ENCODE data around the gene NARS2.

NARS2 gene

DNA sequence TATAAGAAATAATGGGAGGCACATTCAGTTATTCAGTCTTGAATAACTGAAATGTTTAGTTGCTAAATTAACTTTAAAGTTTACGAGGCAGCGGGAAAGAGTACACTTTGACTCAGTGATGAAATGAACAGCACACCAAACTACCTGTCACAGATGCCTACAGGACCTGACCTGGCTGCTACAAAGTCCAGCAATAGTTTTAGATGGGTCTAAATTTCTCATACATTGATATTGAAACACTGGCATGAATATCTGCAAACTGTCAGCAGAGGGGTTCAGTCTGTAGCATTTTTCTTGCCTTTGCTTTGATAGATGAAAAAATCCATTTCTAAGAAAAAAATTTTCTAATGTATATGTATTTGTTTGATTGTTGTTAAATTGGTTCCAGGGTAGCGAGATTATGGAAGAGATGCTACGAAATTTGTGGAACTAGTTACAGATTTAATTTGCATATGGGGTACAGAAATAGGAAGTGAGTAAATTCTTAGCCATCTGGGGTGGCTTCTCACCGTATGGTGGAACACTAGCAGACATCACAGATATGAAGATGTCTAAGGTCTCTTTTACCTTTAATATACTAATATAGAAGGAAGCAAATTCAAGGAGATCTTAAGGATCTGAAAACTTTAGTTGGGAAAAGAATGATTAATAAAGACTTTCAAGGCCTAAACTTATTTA lies 136.2 kb downstream of the NARS2 start:
- DNase-seq (ENCODE audit: low read depth): no peak

DNA sequence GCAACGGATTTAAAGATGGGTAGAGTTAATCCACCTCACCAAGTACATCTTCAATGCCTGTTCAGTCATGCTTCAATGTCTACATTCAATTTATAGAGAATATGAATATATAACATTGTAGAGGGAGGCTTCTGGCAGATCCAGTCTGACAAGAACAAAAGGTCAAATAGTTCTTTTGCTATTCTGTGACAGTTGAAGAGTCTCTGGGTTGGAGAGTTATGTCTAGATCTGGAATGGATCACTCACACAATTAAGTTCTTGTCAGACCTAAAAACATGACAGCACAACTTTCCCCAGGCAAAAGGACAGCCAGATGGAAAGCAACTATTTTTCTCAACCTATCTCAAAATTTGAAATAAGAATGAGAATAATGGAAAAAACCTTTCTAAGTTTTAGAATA lies 141.7 kb downstream of the NARS2 start:
- DNase-seq (ENCODE audit: low read depth): no peak

DNA sequence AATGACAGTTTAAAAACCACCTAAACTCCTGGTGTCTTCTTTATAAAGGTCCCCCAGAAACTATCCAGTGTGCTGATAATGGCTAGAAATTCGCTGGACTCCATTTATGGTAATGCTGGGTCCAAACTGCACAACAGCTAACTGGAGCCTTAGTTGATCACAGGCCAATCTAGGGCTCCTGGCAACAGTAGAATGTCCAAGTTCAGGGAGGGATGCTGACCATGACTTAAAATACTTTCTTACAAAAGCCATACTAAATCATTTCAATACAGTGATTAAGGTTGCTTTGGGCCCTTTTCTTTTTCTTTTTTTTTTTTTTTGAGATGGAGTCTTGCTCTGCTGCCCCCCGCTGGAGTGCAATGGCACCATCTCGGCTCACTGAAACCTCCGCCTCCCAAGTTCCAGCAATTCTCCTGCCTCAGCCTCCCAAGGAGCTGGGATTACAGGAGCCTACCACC lies 142.6 kb downstream of the NARS2 start:
- no peak for DNase-seq (ENCODE audit: low read depth)

DNA sequence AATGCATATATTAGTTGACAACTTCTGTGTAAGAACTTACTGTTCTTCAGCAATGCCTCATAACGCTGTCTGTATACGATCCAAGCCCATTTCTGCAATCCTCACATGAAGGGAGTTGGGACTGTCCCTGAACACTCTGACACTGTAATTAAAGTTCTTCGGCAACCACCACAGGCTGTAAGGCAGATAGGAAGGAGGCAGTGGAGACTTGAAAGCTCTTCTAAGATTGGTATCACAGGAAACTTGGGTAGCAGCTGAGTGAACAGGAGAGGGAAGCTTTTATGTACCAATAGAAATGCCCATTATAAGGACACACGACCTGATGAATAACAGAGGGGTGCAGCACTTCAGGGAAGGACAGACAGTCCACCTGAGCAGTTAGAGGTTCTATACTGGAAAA lies 145.0 kb downstream of the NARS2 start:
- no peak for DNase-seq (ENCODE audit: low read depth)

DNA sequence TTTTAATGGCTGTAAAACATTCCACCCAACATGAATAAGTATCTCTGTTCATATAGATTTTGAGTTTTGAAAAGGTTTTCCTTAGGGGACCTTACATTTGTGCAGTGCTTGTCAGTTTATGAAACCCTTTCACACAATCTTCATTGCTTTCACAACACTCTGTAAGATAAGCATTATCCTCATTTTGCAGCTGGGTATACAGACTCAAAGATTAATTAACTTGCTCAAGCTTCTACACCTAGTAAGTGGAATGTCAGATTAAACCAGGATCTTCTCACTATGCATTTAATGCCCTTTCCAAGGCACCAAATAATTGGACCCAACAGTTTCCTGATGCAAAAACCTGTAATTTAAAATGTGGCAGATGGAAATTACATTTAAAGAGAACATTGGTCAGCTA lies 145.5 kb downstream of the NARS2 start:
- no peak for DNase-seq (ENCODE audit: low read depth)

DNA sequence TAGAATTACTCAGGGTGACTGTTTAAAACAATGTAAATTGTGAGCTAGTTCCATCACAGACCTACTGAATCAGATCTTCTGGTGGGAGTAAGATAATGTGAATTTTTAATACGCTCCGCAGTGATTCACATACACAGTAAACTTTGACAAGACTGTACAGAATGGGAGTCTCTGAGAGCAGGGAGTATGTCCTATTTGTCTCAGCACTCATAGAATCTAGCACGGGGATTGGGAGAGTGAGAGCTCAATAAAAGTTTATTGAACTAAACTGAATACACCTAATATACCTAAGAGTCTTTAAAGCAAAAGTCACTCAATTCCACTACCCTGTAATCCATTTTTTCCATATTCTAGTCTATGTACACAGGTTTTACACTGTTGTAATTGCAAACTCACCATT lies 145.9 kb downstream of the NARS2 start:
- DNase-seq (ENCODE audit: low read depth): no peak

DNA sequence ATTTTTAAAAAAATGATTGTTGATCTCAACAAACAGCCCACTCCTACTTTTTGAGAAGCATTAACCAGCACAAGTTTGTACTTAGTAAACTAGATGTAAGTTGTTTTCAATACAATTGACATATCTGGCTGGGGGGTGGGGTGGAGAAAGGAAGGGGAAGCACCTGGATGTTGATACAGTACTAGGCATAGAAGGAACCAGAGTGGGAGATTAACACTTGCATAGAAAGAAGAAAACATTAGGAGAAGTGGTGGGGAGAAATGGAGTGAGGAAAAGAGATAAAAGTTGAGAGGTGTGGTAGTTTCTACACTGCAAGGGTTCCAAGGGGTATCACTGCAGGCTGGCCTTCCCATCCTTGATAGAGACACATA lies 146.4 kb downstream of the NARS2 start:
- DNase-seq (ENCODE audit: low read depth): no peak

DNA sequence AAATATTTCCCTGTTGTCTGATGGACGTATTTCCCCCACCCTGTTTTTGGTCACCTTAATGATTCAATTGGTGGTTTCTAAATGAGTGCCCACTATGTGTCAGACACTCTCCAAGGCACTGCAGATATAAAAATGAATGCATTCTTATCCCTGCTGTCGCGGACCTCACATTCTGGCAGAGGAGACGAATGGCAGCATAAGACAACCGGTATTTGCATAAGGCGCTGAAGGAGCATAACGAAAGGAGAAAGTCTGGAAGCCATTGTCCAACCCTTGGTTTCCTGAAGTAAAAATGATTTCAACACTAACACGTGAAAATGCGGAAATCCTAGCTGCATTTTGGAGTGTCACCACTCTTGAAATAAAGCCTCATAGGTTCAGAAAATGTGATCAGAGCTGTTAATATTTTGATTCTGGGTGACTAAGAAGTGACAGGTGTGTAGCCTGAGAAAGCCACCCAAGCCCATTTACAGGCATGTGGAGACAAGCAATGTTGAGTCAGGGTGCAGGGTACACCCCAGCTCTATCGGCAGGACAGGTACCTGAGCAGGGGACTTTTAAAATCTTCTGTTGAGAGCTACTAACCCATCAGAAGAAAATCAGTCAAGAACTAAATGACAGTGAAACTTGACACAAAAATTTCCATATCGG lies 146.9 kb downstream of the NARS2 start:
- no peak for DNase-seq (ENCODE audit: low read depth)

DNA sequence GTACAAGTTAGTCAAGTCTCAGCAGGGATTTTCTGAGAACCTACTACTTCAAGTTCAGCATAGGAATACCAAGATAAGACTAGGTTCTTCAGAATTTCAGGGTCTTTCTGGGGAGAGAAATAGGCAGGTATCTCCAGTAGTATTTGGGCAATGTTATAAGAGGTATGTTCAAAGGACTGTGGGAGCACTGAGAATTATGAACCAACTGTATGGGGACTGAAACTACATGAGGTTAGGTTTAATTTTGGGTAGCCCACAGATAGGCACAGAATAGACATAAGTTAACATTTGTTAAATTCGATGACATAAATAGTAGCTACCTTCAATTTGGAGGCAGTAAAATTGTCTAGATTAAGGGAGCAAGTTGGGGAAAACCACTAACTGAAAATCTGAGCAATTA lies 147.8 kb downstream of the NARS2 start:
- DNase-seq (ENCODE audit: low read depth): no peak

DNA sequence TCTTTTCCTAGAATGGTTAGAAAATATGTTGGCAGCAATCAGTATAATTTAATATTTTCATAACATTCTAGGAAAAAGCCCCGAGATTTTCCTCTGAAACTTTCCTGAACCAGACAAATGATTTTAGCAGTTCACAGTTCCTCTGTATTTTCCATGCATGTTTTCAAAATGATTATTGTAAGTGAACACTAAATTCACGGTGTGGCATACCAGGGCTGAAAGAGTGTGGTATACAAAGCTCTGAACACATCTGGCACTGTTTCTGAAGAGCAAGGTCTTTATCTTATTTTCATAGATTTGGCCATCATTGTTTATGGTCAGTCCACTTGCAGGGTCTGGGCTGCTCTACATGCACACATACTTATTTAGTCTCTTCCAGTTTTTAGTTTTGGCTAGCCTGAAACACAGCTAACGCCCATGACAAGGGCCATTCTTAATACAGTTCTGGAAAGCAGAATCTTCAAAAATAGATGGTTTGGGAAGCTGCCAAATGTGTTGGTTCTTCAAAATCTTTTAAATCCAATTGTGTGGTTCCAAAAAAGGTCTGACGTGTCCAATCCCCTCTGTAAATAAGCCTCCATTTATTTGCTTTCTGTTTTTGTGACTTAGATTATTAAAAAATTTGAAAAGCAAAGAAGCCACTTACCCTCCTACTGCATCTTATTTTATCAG lies 149.1 kb downstream of the NARS2 start:
- no peak for DNase-seq (ENCODE audit: low read depth)

DNA sequence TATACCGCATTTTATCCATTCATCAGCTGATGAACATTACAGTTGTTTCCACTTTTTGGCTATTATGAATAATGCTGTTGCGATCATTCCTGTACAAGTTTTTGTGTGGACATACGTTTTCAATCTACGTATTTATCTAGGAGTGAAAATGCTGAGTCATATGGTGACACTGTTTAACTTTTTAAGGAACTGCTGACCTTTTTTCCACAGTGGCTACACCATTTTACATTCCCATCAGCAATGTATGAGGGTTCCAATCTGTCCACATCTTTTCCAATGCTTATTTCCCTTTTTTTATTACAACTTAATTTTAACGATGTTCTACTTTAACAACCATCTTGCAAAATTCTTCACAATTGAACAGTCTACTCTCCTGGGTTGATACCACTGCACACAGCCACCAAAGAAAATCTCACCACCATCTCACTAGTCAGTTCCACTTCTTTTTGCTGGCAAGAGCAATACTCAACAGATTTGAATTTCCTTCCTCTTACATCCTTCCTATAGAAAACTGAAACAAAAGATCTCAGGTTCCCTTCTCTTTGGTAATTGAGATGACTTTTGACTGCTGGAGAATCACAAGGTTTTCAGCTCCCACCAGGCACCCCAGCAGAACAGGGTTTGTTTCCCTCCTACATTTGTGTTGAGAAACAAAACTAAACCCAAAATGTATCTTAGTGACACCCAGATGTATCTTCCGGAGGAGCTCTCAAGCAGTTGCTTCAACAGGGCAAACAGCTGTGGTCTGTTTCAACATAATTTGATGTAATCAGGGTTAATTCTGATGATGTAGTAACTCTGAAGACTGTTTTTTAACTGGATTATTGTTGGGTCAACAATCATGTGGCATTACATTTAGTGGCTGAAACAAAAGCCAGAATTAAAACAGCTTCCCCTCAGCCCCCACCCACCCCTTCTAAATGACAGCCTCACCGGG lies 150.1 kb downstream of the NARS2 start:
- DNase-seq (ENCODE audit: low read depth): no peak

DNA sequence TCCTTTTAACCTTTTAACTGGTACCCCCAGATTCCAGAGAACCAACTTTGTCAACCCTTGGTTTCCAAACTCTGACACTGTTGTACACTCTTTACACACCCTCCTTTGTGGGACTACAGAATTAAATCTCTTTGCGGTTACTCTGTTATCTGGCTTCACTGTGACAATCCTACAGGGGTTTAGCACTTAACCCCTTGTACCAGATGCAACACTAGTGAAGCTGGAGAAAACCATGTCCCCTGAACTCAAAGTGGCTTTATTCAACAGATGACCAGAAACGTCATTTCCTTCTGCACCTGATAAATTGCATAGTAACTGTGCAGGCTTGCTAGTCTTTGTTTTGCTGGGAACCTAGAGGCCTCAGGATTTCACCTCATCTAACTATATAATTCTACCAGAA lies 151.4 kb downstream of the NARS2 start:
- DNase-seq (ENCODE audit: low read depth): no peak

DNA sequence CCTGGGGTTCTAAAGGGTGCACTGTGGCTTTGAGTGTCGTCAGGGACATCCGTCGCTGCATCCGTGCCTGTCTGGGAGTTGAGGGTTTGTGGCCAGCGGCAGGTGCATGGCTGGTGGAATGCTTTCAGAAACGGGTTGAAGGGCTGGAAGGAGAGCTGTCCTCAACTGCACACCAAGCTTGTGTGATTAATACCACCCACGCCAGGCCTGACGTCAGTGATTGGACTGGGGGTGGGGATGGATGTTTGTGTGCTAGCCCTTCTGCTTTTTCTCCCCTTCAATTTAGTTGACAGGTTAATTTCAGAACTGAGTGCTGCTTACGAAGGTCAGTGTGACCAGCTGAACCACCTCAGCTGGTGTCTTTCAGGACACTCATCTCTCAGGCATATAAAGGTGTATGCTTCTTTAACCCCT lies 153.9 kb downstream of the NARS2 start:
- DNase-seq (ENCODE audit: low read depth): no peak

DNA sequence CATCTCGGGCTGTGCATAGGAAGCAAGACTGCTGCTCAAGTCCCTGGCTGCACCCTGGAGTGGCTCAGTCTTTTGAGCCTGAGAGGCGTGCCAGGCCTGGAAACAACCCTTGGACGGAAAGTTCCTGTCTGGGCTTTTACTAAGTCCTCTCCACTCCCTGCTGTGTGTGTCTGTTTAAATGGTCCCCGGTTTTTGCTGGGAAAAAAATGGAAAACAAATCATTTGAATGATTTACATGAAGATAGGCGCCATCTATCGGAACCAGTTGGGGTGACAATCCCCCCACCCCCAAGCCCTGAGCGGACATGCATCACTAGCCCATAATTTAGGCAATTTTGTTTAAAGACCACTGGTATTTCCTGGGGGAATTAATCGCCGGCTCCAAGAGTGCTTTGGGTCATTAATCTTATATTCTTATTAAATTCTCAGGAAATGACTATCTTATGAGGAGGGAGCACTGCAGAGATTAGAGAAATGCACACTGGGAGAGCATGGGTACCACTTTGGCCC lies 154.4 kb downstream of the NARS2 start:
- DNase-seq (ENCODE audit: low read depth): peak; percentile 17

DNA sequence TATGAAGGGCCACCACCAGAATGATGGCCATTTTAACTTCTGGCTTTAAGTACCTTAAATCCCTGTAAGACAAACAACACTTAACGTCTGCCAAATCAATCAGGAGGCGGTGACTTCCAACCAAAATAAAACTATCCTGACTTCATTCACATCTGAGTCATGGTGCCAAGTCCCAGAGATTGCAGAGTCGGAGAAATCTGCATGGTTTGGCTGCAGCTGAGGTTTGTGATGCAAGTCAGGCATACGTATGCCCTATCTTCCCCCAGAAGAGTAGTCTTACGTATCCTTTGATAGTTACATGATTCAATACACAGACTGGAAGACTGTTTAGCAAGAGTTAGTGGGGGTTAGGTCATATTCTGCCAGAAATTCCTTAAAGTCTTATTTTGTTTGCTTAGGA lies 155.3 kb downstream of the NARS2 start:
- no peak for DNase-seq (ENCODE audit: low read depth)

DNA sequence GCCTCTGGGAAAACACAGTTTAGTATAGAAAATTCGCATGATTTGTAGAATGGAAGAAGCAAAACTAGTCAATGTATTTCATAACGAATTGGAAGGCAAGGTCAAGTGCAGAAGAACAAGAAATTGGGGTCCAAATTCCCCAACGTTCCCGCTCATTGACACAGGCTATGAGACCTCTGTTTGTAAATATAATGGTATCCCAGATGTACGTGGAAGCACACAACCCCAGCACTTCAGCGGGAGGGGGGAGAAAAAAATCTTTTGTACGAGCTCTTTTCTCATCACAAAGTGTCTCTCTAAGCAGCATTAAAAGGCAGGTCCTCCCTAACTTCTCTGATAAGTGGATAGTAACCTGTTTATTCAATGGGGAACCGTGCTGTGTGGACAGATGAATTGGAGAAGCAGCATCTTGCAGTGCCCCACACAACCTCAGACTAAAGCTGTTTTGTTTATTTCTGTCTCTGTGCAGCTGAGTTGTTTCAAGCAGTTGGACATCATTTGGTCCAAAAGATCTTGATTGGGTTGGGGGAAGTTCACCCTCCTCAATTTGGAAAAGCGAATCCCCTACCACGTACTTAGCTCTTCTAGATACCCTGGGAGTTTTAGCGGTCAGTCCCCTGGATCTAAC lies 156.0 kb downstream of the NARS2 start:
- no peak for DNase-seq (ENCODE audit: low read depth)

DNA sequence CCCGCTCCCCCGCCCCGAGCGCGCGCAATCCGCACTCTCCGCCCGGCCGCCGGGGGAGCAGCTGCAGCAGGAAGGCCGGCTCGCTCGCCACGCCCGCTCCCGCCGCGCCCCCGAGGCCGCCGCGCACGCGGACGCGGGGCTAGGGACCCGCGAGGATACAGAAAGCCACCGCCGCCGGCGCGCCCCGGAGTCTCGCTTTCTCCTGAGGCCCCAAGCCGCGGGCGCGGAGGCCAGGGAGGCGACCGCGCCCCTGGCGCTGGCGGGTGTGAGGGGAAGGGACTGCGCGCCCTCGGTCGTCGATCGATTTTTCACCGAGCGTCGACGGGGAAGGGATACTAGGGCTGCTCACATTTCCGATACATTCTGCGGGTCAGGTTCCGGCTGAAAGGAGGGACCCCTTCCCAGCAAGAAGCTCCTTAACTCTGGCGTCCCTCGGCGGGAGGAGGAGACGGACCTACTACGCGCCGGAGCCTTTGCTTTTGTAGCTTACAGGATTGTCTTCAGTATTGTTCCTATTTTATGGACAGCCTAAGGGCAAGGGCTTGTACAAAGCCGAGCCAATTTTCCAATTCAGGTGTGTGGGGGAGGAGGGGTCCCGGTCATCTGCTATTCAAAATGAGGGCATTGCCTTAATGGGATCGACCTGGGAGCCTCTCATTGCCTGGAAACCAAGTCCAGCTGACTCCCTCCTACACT lies 156.6 kb downstream of the NARS2 start:
- peak; percentile 66 for DNase-seq (ENCODE audit: low read depth)

DNA sequence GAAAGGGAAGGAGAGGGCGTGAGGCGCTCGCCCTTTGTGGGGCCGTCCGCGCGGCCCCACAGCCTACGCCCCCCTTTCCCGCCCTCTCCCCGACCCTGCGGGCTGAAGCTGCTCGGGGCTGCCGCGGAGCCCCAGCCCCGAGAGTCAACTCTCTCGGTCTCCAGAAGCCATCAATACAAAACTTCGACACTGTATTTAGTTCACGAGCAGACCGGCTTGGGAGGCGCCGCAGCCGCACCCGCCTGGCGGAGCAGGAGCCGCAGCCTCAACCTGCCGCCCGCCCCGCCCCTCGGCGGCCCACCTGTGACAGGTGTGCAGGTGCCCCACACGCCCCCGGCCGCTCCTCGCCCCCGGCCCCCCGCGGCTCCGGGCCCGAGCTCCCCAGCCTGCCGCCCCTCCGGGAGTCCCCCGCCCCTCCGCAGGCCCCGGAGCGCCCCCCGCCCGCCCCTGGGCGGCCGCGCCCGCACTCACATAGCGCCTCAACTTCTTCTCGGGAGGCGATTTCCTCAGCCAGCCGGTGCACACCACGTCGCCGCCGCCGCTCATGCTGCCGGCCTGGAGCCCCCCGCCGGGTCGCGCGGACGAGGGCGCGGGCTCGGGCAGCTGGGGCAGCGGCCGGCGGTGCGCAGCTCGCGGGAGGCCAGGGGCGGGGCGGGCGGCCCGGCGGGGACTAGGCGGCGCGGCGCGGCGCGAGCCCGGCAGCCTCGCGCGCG lies 157.3 kb downstream of the NARS2 start, which contains the start of gene GAB2:
TSS of gene GAB2 (minus strand) at position 646 of the 713 bp plus-strand sequence. CDS start at position 546, 100 bp downstream.
- peak; percentile 9 for DNase-seq (ENCODE audit: low read depth)

DNA sequence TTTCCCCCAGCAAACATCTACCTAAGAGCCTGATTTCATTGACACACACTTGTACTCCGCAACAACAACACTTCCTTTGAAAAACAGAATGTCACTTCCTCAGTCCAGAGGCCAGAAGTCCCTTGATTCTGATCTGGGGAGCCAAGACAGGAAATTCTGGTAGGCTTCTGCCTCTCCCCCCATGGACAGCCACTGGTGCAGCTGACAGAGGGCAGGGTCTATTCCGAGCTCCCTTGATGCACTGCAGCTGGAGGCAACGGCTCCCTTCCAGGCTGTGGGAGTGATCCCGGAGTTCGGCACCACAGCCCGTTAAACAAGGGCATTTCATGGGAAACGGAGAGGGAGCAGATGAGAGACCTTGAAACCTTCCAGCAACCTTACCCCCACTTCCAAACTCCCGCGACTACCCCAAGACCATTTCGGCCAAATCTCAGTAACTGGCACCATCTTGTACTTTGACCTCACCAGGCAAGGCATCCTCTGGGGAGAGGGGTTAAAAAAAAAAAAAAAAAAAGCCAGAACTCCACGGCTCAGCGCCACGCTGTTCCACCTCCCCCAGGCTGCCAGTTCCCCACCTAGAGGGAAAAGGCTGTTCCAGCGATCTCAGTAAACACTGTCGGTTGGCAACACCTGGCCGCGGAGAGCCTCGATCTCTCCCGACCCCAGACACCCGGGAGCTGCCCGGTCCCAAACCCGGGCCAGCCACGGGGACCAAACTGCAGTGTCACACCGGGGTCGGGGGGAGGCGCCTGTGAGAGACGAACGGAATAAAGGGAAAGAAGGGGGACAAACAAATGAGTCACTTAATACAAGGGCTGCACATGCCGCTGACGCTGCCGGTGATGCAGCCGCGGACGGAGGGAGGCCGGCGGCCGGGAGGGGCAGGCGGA lies 158.1 kb downstream of the NARS2 start:
- peak; percentile 61 for DNase-seq (ENCODE audit: low read depth)
